HFF-Myc (cell line): ENCODE measurements around the gene ITPK1.

Experiments
- DNase-seq: peaks from one replicate; pipeline ENCODE4 v3.0.0-alpha.2; 2011; ENCODE audit warnings: low read depth; ENCODE audit errors: extremely low read depth
- H3K4me3 ChIP-seq: replicated peaks from 2 replicates; pipeline ENCODE4 v1.5.1; 2011; ENCODE audit warnings: low read depth, mild to moderate bottlenecking, control low read depth, low read length
- CTCF ChIP-seq: IDR thresholded peaks from 2 replicates; pipeline ENCODE4 v1.5.1; 2012; ENCODE audit warnings: mild to moderate bottlenecking, low read depth, low read length, control low read depth; ENCODE audit errors: missing control alignments

ITPK1 gene

GRCh38 chr14:93075891-93076290, 39.8 kb downstream of the ITPK1 start:
- DNase-seq: no peak
- H3K4me3 ChIP-seq: no peak overlapping the region
- no peak for TF ChIP-seq CTCF

DNA sequence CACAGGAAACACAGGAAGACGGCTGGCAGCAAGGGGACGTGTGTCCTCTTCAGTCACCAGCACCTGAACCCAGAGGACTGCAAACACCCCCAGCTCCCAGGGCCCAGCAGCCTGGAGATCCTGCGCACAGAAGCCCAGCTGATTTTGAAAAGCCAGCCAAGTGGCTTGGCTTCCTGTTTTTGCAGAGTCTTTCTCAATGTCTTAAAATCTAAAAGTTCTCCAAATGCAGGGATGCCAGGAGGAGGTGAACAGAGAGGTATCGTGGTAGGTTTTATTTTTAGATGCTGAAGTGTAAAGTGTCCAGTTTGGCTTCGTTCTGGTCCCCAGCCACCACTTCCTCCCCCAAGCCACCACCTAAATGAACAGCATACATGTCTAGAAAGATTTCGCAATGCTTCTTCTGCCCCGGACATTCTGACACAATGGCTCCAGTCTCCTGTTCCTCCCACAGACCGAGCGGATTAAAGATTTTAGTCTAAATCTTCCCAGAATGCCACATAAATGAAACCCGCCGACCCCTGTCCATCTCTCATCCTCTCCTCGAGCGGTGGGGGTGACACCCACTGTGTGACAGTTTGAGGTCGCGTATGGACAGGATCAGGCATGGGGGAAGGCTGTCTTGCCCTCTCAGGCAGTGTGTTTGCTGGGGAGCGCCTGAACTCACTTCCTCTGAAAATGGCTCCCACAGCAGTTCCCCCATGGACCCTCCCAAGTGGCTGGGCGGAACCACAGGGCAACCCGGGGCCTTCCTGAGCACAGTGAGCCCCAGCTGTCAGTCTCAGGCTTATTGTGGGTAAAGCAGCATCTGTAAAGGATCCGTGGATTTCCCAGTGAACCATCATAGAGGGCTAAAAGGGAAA, 41.6 kb downstream of the ITPK1 start:
- no peak overlapping the region for H3K4me3 ChIP-seq
- DNase-seq: no peak
- TF ChIP-seq CTCF: no peak

DNA sequence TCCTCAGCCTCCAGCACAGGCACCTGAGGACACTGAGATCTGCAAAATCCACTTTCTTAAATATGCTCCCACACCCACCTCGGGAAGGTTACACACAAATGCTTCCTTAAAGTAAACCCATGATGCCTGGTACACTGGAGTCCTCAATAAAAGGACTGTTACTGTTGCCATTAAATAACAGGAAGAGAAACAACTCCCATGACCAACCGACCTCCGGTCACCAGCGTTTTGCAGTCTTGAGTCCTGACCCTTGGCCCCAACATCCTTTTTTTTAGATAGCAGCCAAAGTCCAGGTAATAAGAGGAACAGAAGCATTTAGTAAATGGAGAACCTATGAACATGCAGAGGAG, 42.4 kb downstream of the ITPK1 start:
- no peak for DNase-seq

DNA sequence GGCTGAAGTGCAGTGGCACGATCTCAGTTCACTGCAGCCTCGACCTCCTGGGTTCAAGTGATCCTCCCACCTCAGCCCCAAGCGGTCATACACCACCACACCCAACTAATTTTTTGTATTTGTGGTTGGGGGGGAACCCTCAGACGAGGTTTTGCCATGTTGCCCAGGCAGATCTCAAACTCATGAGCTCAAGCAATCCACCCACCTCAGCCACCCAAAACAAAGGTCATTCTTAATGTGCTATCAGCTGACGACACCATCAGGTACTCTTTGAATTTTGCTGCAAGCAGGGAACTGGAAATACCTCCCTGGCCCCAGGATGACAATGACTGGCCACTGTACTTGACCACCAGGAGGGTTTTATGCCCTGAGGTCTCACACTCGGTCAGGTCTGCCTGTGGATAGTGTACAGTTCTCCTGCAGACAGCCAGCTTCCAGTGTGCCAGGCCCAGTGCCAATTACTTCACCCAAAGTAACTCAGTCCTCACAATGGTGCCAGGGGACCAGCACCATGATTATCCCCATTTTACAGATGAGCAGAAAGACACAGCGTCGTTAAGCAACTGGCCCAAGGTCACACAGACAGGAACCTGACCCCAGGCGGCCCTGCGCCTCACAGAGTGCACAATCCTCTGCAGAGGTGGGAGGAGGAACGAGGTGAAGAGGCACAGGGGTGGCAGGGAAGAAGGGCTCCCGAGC, 42.9 kb downstream of the ITPK1 start:
- TF ChIP-seq CTCF: no peak
- H3K4me3 ChIP-seq: no peak overlapping the region
- DNase-seq: no peak

More for the DNA sequence above, 42.4 kb downstream of the ITPK1 start:
- no peak overlapping the region for H3K4me3 ChIP-seq
- no peak for TF ChIP-seq CTCF

DNA sequence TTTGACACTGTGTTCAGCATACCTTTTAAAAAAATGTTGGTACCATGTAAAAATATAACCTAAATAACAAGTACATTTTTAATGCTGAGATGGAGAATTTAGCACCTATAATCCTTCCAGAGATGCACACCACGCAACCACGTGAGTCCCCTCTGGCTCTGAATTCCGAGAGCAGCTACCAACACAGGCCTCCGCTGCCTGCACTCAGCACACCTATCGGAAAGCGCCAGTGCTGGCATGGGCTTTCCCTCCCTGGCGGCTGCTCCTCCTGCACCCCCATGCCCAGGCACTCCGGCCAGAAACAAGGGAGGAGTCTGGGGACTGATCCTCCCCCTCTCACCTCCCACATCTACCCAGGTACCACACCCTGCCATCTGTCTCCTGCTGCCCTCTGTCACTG, 47.0 kb downstream of the ITPK1 start:
- no peak overlapping the region for H3K4me3 ChIP-seq
- no peak for DNase-seq
- TF ChIP-seq CTCF: no peak

DNA sequence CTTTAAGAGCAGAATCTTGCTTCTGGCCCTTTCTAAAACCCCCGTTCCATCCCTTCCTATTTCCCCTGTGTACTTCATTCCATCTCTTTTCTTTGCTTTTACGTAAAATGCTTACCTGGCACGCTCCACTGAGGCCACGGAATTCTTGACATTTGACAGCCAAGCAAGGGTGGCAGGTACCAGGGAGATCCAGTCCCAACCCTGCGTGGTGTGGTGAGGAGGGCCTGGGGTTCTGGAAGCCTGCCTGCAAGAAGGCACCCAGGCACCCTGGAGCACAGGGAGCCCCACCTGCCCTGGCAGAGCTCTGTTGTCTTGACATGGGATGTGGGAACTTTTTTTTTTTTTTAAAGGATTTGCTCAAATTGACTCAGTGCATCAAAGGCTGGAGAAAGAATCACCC, 48.6 kb downstream of the ITPK1 start:
- no peak for TF ChIP-seq CTCF
- DNase-seq: no peak
- H3K4me3 ChIP-seq: no peak overlapping the region
